GM20000 (cell line): ENCODE measurements around the gene TUBGCP2.

ENCODE experiments used
- DNase-seq: peaks from one replicate; pipeline ENCODE4 v3.0.0; 2012; ENCODE audit warnings: low spot score
- CTCF ChIP-seq: IDR thresholded peaks from 2 replicates; pipeline ENCODE4 v1.5.1; 2012; ENCODE audit warnings: mild to moderate bottlenecking, control low read depth; ENCODE audit errors: extremely low read depth, missing control alignments

Gene TUBGCP2

GRCh38 chr10:133339708-133340380 lies 31.2 kb upstream of the TUBGCP2 start:
- DNase-seq = no peak
- no peak for TF ChIP-seq CTCF

GRCh38 chr10:133338080-133339071 lies 29.7 kb upstream of the TUBGCP2 start:
- TF ChIP-seq CTCF = no peak
- no peak for DNase-seq

GRCh38 chr10:133337370-133337725 lies 28.7 kb upstream of the TUBGCP2 start:
- no peak for DNase-seq
- TF ChIP-seq CTCF = no peak

- peak; percentile 79 for DNase-seq
- no peak for TF ChIP-seq CTCF
Observed at GRCh38 chr10:133336577-133337369, 28.1 kb upstream of the TUBGCP2 start, which contains the start of gene CALY. Gene CALY, minus strand, starts transcription at chr10:133336896. Its CDS starts 7,907 bp downstream, at chr10:133328989.

- DNase-seq = no peak
- TF ChIP-seq CTCF = no peak
Observed at GRCh38 chr10:133336118-133336576, 27.5 kb upstream of the TUBGCP2 start.

GRCh38 chr10:133335246-133336117 lies 26.8 kb upstream of the TUBGCP2 start:
- DNase-seq = peak; percentile 83

More at GRCh38 chr10:133335246-133336117, 26.8 kb upstream of the TUBGCP2 start:
- no peak for TF ChIP-seq CTCF
